Measurements from ENCODE around the gene APRT. TPM values are rescaled to one million over a fixed set of nuclear protein-coding genes. Genes with fewer than 3 reads are reported as not detected.

Gene APRT, protein sequence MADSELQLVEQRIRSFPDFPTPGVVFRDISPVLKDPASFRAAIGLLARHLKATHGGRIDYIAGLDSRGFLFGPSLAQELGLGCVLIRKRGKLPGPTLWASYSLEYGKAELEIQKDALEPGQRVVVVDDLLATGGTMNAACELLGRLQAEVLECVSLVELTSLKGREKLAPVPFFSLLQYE
- 39.3 and 42.6 TPM in 2 replicates for total RNA-seq (2013; cell fraction: nucleolus; rRNA removed)
- total RNA-seq (2014; rRNA removed) (308 and 348 TPM in 2 replicates), total RNA-seq (2014; rRNA removed; fragmentation: Illumina TruSeq; extraction: Trizol) (106 and 113 TPM in 2 replicates), total RNA-seq (2021) (219 and 234 TPM in 2 replicates), polyA plus RNA-seq (2011; rRNA removed) (39.6 and 95.7 TPM in 2 replicates), polyA plus RNA-seq (2014; fragmentation: Illumina TruSeq; extraction: Trizol) (8.6 and 46.2 TPM in 2 replicates), polyA plus RNA-seq (2014; fragmentation: Nextera tagmentation; extraction: Ambion mirVana) (100 to 1,000 TPM in 1 of 2 experiments, 10 to 100 TPM in 1; 30.6 to 100 TPM), polyA plus RNA-seq (2014; rRNA removed) (278 and 338 TPM in 2 replicates), polyA plus RNA-seq (2016; fragmentation: Nextera tagmentation; extraction: Ambion mirVana) (100 to 1,000 TPM; 446 to 495 TPM), polyA minus RNA-seq (2011; rRNA and poly(A)+ RNA removed) (11.7 and 28.6 TPM in 2 replicates), Bru-seq, nascent RNA (percentile 74 among the genes with signal in this experiment), BruChase-seq, experiment 1, labeled RNA remaining after a 6-hour chase (percentile 65 among the genes with signal in this experiment), BruChase-seq, experiment 2, labeled RNA remaining after a 2-hour chase (percentile 66 among the genes with signal in this experiment)
- polyA plus RNA-seq (2011; ENCODE audit: low read depth) = 71.1 TPM
- polyA plus RNA-seq (2011; cell fraction: cytosol; rRNA removed) = 75.8 and 141 TPM in 2 replicates
- polyA plus RNA-seq (2011; cell fraction: nucleus; rRNA removed) = 107 and 109 TPM in 2 replicates
- 148 and 153 TPM in 2 replicates for polyA plus RNA-seq (2012)
- 42.0 and 50.9 TPM in 2 replicates for polyA minus RNA-seq (2011; cell fraction: cytosol; rRNA and poly(A)+ RNA removed)
- 22.0 and 30.6 TPM in 2 replicates for polyA minus RNA-seq (2011; cell fraction: nucleus; rRNA and poly(A)+ RNA removed)
- long read RNA-seq, experiment 1, transcript APRT-202 (5 exons, 664 nt) = minor isoform, 25 of 154 reads
- long read RNA-seq, experiment 1, transcript APRT-210 (2 exons, 490 nt) = minor isoform, 9 of 154 reads
- long read RNA-seq, experiment 1, transcript APRT-201 (5 exons, 947 nt) = major isoform, 100 of 154 reads
- long read RNA-seq, experiment 1, transcript APRT-206 (2 exons, 437 nt) = minor isoform, 5 of 154 reads
- long read RNA-seq, experiment 1, partial matches to known transcripts = 1 of 154 reads
- long read RNA-seq, experiment 1, other reads (novel, unspliced or antisense) = 13 of 154 reads
- long read RNA-seq, experiment 2, transcript APRT-201 (5 exons, 947 nt) = major isoform, 34 of 48 reads
- long read RNA-seq, experiment 2, transcript APRT-202 (5 exons, 664 nt) = minor isoform, 7 of 48 reads
- long read RNA-seq, experiment 2, partial matches to known transcripts = 0 of 48 reads
- long read RNA-seq, experiment 2, other reads (novel, unspliced or antisense) = 5 of 48 reads

- intact Hi-C loops (cut with micrococcal nuclease; ENCODE audit: unreplicated experiment) = loop anchor here (5.0 kb wide), 2 partner anchors 45 to 160 kb away; partner anchors contain the start of genes CYBA, GALNS and TRAPPC2L
- H3K27ac ChIP-seq (ENCODE audit: control insufficient read depth, insufficient read depth) = peak within 1 kb of the TSS; percentile 95
- TSS peak; percentile 32 for BruUV-seq (replicated peaks)
- ChIA-PET CTCF (interaction anchor here (0.6 to 3.2 kb wide), 15 partner anchors 12 to 405 kb away, joined by 3 to 19 read pairs (median 4); partner anchors contain the start of genes CTU2, GALNS, RNF166 and TRAPPC2L), RAD21 (ENCODE audit: unreplicated experiment) (interaction anchor here (0.6 to 4.0 kb wide), 15 partner anchors 9 to 888 kb away, joined by 3 to 14 read pairs (median 4); partner anchors contain the start of genes CDH15, CDT1, GALNS and TRAPPC2L), SMC1A (ENCODE audit: uncharacterized antibody, unreplicated experiment) (interaction anchor here (1.0 to 1.6 kb wide), 5 partner anchors 22 to 404 kb away, joined by 3 to 5 read pairs (median 4); no protein-coding TSS in a partner anchor), POLR2A (interaction anchor here (0.5 to 4.2 kb wide), 8 partner anchors 10 to 380 kb away, joined by 3 to 30 read pairs (median 4); no protein-coding TSS in a partner anchor)
- no peaks in the 10 kb centered on the region for H3K27me3 ChIP-seq (replicated peaks in 1 of 2; ENCODE audit: control insufficient read depth in 2 of 2, insufficient read depth in 2 of 2, low read length in 1 of 2)
- H3K9me3 ChIP-seq (replicated peaks; ENCODE audit: control insufficient read depth, insufficient read depth, low read length) = no peaks in the 10 kb centered on the region
- H2AFZ ChIP-seq (ENCODE audit: control insufficient read depth, low read depth, low read length) = peak within 1 kb of the TSS; percentile 86
- WGBS (ENCODE audit: insufficient coverage, insufficient replicate concordance, low lambda C conversion rate, missing lambda C conversion rate) = 1% methylated on average over 42 of the region's 84 CpGs
- FAIRE-seq (peak; percentile 98), DNase-seq (ENCODE audit: low read depth, low spot score) (peak; percentile 83), ATAC-seq (peak; percentile 83)
- H3K9ac ChIP-seq (ENCODE audit: control insufficient read depth, insufficient read depth, low read length) = peak within 1 kb of the TSS; percentile 88
- peak within 1 kb of the TSS; percentile 85 for H3K4me2 ChIP-seq (ENCODE audit: control insufficient read depth, insufficient read depth)
- H3K36me3 ChIP-seq (ENCODE audit: control insufficient read depth in 2 of 2, insufficient read depth in 2 of 2, low read length in 1 of 2) = peaks cover 6 to 26% of the 10 kb centered on the region in 2 experiments; a peak in 3 of 4 replicates
- peak within 1 kb of the TSS; percentile 85 for H3K4me3 ChIP-seq
- H3K4me1 ChIP-seq (ENCODE audit: control insufficient read depth, insufficient read depth, low read length) = peaks cover 20% of the 10 kb centered on the region
- peaks cover 26% of the 10 kb centered on the region for H3K79me2 ChIP-seq (ENCODE audit: control insufficient read depth, insufficient read depth, low read length)
- H4K20me1 ChIP-seq (ENCODE audit: control insufficient read depth, insufficient read depth) = no peaks in the 10 kb centered on the region
- in situ Hi-C loops (cut with MboI) = no loop called here
- TF ChIP-seq BHLHE40 (IDR thresholded peaks at IDR 0.05; ENCODE audit: borderline replicate concordance in 1 of 2, low read depth in 2 of 2, low read length in 1 of 2) (0 out of 4 replicates have a peak, but pooled peaks of 1 of the 2 experiments have one; percentile 32), GATAD2B (conservative IDR thresholded peaks at IDR 0.05; ENCODE audit: low read depth) (peak; percentile 93), ZNF274 (IDR thresholded peaks at IDR 0.05; ENCODE audit: insufficient read depth, insufficient read length) (no peak), SMC3 (IDR thresholded peaks at IDR 0.05; ENCODE audit: borderline replicate concordance, low read length) (no peak), YBX1 (IDR thresholded peaks at IDR 0.05) (no peak), KLF5 (IDR thresholded peaks at IDR 0.05; ENCODE audit: partially characterized antibody) (no peak), KDM1A (IDR thresholded peaks at IDR 0.05; ENCODE audit: borderline replicate concordance) (no peak), SMARCA5 (IDR thresholded peaks at IDR 0.05) (peak; percentile 83; the same call in 1 of the 2 replicates), SIN3A (IDR thresholded peaks at IDR 0.05; ENCODE audit: low read depth, low read length) (no peak; the same call in 1 of the 2 replicates), CREB1 (IDR thresholded peaks at IDR 0.05; ENCODE audit: low read depth) (no peak), NR2F1 (conservative IDR thresholded peaks at IDR 0.05) (peak; percentile 78), EGR1 (IDR thresholded peaks at IDR 0.05; ENCODE audit: borderline replicate concordance in 1 of 2, low read depth in 2 of 2, low read length in 2 of 2) (peak in 1 of 2 experiments; percentile 93; a peak in 2 of 3 replicates), NR2C1 (IDR thresholded peaks at IDR 0.05) (no peak), STAT1 (conservative IDR thresholded peaks at IDR 0.05) (no peak), CBFB (IDR thresholded peaks at IDR 0.05; ENCODE audit: low read depth) (0 out of 2 replicates have a peak, but pooled peaks have one; percentile 13)
- TF ChIP-seq, protein P1, sequence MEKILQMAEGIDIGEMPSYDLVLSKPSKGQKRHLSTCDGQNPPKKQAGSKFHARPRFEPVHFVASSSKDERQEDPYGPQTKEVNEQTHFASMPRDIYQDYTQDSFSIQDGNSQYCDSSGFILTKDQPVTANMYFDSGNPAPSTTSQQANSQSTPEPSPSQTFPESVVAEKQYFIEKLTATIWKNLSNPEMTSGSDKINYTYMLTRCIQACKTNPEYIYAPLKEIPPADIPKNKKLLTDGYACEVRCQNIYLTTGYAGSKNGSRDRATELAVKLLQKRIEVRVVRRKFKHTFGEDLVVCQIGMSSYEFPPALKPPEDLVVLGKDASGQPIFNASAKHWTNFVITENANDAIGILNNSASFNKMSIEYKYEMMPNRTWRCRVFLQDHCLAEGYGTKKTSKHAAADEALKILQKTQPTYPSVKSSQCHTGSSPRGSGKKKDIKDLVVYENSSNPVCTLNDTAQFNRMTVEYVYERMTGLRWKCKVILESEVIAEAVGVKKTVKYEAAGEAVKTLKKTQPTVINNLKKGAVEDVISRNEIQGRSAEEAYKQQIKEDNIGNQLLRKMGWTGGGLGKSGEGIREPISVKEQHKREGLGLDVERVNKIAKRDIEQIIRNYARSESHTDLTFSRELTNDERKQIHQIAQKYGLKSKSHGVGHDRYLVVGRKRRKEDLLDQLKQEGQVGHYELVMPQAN (conservative IDR thresholded peaks at IDR 0.05) = 0 out of 2 replicates have a peak, but pooled peaks have one; percentile 63
Measured at GRCh38 chr16:88811769-88812512, at the start of gene APRT. Gene APRT, minus strand, starts transcription at chr16:88811928. Its CDS starts 29 bp downstream, at chr16:88811899.

Data from GM12878 (cell line).